GM19193 (cell line): ENCODE measurements around the gene KLHL30.

Source experiments
- POLR2A ChIP-seq: IDR thresholded peaks from 4 replicates; pipeline ENCODE4 v1.6.1; 2011; ENCODE audit not compliant: insufficient read depth, insufficient read length; ENCODE audit errors: extremely low read depth

Gene KLHL30

DNA sequence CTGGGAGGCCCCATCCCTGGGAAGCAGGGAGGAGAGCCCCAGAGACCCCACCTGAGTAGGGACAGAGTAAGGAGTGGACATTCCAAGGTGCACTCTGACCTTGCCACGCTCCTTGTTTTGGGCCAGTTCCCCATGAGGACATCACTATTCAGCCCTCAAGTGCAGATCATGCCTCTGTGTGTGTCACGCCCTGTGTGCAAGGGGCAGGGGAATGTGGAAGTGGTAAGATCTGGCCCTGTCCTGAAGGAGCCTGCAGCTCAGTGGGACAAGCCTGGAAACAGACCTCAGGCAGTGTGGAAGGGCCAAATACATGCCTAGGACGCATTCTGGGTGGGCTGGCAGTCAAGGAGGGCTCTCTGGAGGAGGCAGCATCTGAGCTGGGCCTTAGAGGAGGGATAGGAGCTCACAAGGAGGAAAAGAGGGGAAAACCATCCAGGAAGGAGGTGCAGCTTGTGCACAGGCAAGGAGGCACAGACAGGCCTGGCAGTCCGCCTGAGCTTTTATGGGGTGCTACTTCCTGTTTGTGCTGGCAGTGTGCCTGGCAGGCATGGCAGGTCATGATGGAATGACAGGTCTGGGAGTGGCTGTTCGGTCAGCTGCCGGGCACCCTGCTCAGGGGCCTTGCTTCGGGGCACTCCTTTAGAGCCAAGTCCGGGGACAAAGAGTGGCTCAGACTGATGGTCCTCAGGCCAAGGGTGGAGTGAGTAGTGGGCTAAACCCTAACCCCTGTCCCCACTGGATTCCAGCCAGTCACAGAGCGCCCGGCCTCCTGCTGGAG is 3.3 kb downstream of the KLHL30 start:
- no peak for TF ChIP-seq POLR2A

DNA sequence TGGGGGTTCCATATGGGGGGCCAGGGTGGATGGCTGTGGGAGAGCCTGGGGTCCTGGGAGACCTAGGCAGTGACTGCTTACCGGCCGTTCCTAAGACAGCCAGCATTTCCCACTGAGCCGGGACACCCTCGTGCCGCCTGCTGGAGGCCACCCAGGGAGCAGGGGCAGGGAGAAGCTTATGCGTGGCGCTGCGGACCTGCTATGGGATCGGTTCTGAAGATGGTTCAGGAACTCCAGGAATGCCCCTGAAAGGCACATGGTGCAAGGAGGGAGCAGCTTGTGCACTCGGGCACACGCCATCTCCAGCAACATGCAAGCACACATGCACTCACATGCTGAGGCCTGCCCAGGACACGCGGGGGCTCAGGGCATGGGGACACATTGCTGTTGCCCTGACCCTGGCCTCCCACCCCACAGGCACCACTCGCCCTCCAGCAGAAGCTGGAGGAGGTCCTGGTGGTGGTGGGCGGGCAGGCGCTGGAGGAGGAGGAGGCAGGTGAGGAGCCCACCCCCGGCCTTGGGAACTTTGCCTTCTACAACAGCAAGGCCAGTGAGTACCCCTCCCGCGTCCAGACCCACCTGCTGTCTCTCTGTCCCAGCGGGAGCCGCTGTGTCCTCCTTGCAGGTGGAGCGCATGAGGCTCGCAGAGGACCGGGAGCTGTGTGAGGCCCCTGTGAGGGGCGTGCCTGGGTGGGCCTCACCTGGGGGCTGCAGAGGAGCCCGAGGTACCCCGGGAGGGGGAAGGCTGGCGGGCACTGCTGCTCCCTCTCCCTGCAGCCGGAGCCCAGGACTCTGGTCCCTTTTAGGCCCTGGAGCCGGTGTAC is 4.1 kb downstream of the KLHL30 start:
- no peak for TF ChIP-seq POLR2A

DNA sequence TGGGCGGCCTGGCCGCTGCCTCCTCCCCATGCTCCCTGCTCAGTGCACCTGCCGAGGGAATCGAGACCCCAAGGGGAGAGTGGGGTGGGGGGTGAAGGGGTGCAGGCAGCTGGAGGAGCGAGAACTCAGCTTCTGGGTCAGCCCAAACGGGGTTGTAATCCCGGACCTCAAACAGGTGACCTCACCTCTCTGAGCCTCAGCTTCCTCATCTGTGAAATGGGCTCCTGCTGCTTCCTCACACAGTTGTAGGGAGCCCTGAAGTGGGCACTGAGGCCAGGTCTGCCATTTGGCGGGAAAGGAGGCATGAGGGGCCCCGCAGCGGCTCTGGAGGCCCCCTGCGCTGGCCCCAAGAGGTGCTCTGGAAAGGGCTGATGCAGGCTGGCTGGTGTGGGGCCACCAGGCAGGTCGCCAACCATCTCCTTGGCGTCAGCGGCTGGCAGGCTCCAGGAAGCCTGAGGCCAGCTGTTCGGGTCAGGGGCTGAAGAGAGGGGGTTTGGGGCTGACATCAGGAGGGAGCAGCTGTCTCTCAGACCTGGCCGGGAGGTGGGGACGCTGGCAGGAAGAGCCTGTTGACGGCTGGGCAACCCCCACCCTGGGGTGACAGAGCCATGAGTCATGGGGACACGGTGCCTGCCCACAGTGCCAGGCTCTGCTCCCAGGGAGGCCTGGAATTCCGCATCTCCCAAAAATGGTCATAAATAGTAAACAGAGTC is 4.9 kb downstream of the KLHL30 start:
- no peak for TF ChIP-seq POLR2A

DNA sequence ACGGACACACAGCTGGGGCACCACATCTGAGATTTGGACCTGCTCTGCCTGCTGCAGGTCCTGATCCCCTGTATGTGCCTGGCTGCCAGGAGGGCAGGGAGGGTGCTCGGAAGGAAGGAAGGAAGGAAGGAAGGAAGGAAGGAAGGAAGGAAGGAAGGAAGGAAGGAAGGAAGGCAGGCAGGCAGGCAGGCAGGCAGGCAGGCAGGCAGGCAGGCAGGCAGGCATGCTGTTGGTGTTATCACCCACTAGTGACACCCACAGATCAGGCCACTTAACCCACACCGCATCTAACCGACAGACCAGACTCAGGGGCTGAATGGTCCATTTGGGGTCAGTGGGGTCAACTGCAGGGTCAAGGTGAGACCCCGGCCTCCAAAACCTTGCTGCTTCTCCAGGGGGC is 5.8 kb downstream of the KLHL30 start:
- no peak for TF ChIP-seq POLR2A

DNA sequence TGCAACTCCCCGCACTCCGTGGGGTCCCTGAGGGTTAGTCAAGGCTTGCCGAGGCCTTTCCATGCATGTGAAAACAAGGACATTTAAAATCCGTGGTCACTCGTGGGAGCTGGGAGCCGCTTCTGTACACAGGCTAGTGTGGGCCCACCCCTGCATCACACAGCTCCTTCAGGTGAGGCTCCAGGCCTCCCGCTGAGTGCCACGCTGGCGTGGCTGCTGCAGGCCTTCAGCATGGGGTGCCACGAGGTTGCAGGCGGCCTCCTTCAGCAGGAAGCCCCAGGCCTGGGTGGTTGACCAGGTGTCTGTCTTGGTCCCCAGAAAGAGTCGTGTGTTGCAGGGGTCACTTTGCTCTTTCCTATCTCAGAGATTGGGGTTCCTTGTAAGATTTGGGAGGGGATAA is 6.6 kb downstream of the KLHL30 start:
- no peak for TF ChIP-seq POLR2A

DNA sequence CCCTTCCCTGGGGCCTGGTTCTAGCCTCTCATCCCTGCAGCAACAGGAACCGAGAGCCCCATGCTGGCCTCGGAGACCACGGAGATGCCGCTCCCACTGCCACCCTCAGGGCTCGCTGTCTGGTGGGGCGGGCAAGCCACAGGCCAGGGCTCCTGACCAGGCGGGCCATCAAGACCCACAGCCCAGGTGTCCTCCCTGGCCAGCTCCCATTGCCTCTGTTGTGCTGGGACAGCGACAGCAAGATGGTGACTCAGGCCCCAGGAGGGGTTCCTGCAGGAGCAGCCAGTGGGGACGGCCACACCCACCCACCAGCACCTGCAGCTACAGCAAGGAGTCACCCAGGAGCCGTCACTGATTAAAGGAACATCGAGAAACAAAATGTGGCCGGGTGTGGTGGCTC is 7.4 kb downstream of the KLHL30 start:
- no peak for TF ChIP-seq POLR2A

DNA sequence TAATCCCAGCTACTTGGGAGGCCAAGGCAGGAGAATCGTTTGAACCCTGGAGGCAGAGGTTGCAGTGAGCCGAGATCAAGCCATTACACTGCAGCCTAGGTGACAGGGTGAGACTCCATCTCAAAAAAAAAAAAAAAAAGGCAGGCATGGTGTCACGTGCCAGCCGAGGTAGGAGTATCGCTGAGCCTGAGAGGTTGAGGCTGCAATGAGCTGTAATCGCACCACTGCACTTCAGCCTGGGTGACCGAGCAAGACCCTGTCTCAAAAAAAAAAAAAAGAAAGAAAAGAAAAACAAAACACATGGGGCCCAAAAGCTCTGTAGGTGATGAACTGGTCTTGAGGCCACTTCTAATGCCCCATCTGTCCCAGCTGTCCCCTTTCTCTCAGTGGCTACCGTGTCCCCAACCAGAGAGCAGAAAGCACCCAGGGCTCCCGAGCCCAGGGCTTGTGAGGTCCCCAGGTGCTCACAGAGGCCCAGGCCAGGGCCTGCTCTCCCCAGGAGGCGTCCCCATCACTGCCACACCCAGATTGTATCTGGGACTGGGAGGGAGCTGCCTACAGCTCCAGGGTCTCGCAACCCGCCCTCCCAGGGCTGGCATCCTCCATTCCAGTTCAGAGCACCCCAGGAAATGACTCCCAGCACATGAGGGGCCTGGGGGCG is 8.5 kb downstream of the KLHL30 start:
- no peak for TF ChIP-seq POLR2A

DNA sequence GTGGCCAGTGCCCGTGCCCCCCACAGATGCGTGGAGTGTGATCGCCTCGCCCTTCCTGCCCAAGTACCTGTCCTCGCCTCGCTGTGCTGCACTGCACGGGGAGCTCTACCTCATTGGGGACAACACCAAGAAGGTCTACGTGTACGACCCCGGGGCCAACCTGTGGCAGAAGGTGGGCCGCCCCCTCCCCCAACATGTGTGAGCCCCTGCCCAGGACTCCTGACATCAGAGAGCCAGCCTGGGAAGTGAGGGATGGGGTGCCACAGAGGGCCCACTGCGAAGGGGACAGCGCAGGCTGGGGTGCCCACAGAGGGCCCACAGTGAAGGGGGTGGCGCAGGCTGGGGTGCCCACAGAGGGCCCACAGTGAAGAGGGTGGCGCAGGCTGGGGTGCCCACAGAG is 10.5 kb downstream of the KLHL30 start:
- no peak for TF ChIP-seq POLR2A

DNA sequence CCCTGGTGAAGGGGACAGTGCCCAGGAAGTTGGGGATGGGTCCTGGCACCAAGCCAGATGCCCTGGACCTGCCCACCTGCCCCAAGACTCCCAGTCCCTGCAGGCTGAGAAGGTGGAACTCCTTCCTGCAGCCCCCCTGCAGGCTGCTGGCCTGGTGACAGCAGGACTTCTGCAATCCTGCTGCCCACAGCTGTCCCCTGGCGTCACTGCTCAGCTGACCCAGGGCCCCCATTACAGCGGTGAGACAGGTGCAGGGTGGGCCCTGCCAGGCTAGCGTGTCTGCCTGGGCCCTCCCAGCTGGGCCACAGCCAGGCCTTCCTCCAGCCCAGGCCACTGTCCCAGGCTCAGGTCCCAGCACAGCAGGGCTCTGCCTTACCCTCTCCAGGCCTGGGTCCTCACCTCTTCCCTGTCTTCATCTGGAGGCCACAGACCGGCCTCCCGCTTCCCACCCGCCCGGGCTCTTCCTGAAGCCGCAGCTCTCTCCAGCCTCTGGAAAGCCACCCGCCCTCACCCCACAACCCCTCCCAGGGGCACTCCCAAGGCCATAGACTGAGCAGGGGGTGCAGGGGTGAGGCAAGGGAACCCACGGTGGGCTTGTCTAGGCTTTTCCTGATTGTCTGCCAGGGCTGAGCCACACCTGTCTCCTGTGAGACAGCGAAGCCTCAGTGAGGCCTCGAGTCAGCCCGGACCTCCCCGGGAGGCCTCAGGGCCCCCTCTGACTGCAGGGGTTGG is 11.5 kb downstream of the KLHL30 start:
- no peak for TF ChIP-seq POLR2A

DNA sequence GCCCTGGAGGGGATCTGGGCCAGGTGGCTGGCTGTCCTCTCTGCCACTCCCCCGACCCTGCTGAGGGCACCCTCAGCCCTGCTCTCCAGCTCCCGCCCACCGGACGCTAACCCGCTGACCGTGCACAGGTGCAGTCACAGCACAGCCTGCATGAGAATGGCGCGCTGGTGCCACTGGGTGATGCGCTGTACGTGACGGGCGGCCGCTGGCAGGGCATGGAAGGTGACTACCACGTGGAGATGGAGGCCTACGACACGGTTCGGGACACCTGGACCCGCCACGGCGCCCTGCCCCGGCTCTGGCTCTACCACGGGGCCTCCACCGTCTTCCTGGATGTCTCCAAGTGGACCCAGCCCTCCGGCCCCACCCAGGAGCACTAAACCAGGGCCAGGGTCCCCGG is 12.2 kb downstream of the KLHL30 start:
- TF ChIP-seq POLR2A, result no peak

DNA sequence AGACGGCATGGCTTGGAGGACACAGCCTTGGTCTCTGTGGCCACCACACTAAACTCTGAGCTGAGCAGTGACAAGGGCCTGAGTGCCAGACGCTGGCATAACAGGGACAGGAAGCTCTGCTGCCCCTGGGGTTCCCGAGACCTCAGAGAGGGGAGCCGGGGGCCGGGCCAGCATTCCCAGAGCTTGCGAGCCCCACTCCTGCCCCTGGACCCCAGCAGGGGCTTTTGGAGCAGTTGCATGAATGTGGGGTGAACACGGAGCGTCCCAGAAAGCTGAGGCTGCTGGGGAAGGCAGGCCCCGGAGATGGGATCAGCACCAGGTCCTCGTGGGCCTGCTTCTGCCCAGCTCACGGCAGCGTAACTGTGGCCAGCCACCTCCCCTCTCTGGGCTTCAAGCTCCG is 12.7 kb downstream of the KLHL30 start:
- no peak for TF ChIP-seq POLR2A

DNA sequence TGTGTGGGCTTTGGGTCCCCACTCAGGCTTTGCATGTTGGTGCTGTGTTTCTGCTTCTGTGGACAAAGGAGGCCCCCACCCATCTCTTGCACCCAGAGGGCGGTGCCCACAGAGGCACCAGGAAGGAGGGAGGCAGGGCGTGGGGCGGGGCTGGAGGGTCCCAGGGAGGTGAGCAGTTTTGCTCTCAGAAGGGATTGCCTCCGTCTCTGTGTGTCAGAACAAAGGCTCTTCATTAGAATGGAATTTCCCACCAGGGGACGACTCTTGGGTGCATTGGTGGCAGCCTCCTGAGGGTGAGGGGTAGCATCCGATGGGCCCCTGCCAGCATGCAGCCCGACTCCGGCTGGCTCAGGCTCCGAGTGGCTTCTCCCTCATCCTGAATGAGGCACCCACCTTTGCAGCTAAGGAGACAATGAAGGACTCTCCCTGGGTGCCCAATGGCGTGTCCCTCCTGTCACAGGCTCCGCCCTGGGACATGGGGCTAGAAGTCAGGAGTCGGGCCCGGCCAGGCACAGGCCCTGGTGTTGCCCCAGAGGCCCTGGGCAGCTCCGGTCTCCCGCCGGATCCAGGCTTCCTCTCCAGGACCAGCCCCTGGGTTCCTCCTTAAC is 13.3 kb downstream of the KLHL30 start:
- no peak for TF ChIP-seq POLR2A

DNA sequence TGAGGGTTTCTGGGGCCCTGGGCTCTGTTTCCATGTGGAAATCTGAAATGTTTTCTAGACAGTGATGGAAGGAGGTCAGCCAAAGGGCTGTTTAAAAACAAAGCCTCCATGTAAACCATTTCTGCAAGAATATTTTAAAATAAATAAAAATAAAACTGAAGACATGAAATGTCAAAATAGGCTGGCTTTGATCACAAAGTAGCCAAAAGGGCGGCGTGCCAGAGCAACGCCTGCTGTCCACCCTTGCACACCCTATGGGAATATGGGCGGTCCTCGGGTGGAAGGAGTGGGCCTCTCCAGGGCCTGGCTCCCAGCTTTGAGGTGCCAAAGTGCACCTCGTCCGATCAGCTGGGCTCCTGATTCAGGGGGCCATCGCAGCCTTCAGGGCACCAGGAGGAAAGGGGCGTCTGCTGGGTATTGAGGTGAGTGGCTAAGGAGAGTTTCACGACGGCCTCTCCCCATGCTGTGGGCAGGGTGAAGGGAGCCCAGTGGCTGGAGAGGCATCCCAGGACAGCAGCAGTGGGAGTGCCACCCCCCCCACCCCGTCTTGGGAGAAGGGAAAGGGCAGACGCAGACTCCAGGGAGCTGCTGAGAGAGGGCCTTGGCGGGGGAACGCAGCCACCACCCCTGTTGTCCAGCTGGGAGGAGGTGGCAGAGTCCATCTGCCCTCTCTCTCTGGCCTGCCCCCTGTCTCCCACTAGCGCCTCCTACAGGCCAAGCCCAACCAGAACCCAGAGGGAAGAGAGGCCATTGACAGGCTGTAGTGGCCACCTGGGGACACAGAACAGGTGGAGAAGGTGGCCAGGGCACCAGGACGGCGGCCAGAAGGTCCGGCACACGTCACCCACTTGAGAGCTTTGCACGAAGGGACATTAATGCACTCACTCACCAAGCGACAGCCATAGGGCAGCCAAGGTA is 14.6 kb downstream of the KLHL30 start:
- TF ChIP-seq POLR2A, result no peak
